ENCODE data around the gene C10orf62. TPM values are rescaled to one million over a fixed set of nuclear protein-coding genes. Genes with fewer than 3 reads are reported as not detected.

C10orf62 gene
- total and polyA plus RNA-seq, 2 of the 8 experiments (the other 6 are each of a cell fraction or from before 2014, with no cell fraction given): 0.05 TPM; not detected in 1

DNA sequence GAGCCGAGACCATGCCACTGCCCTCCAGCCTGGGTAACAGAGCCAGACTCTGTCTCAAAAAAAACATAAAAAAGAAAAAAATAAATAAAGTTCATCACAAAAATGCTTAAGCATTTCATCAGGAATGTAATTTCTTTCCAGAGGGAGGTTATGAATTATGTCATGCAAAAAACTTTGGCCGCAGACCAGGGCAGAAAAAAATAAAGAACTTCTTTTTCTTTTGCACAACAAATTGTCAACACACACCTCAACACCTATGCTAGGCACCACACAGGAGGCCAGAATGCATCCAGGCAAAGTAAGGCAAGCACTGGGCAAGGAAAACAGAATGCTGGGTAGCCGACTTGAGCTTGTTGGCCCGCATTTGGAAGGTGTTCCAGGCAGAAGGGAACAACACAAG lies 3.9 kb downstream of the C10orf62 start (continued):
- TF ChIP-seq, protein P1, sequence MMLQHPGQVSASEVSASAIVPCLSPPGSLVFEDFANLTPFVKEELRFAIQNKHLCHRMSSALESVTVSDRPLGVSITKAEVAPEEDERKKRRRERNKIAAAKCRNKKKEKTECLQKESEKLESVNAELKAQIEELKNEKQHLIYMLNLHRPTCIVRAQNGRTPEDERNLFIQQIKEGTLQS (IDR thresholded peaks at IDR 0.05; ENCODE audit: insufficient read depth, low read depth, low read length): no peak
- TF ChIP-seq BACH1 (IDR thresholded peaks at IDR 0.05; ENCODE audit: low read length): no peak
- TF ChIP-seq KDM1A (IDR thresholded peaks at IDR 0.05; ENCODE audit: borderline replicate concordance, low read length): no peak
- no peak for TF ChIP-seq EGR1 (IDR thresholded peaks at IDR 0.05; ENCODE audit: borderline replicate concordance, low read depth, low read length)
- no peak for TF ChIP-seq TEAD4 (IDR thresholded peaks at IDR 0.05; ENCODE audit: low read depth, low read length)
- no peak for TF ChIP-seq RBBP5 (IDR thresholded peaks at IDR 0.05; ENCODE audit: borderline replicate concordance, low read depth, low read length)
- no peak for TF ChIP-seq CBX8 (IDR thresholded peaks at IDR 0.05; ENCODE audit: borderline replicate concordance, low read depth, low read length)
- TF ChIP-seq HDAC2 (IDR thresholded peaks at IDR 0.05; ENCODE audit: borderline replicate concordance in 1 of 2, low read depth in 2 of 2, low read length in 2 of 2): no peak
- TF ChIP-seq ASH2L (IDR thresholded peaks at IDR 0.05; ENCODE audit: low read length): no peak
